Ovary (tissue), 9 donors: ENCODE data around the gene MICALL2. TPM values are rescaled to one million over a fixed set of nuclear protein-coding genes. Genes with fewer than 3 reads are reported as not detected.

ENCODE experiments used
- DNase-seq, 5 donors: peaks; one replicate each; pipeline ENCODE4 v3.0.0-alpha.2; 2019 to 2020
- H3K27ac ChIP-seq, 2 donors: fragments of 200-600 bp; one replicate each; pipeline versions ENCODE4 v1.5.1 to v1.8.0; 2019 to 2022
- H3K27me3 ChIP-seq: fragments of 200-600 bp; one replicate; pipeline ENCODE4 v1.8.0; 2022
- H3K36me3 ChIP-seq: fragments of 200-600 bp; sonication (generic); one replicate; pipeline ENCODE4 v1.5.1; 2019
- H3K4me1 ChIP-seq: one replicate; pipeline ENCODE4 v1.8.1; 2013; ENCODE audit warnings: mild to moderate bottlenecking, moderate library complexity; ENCODE audit not compliant: insufficient read depth
- H3K4me3 ChIP-seq: fragments of 200-600 bp; sonication (generic); one replicate; pipeline ENCODE4 v1.5.1; 2017
- H3K9me3 ChIP-seq, 2 donors: fragments of 200-600 bp in 1 of 2; sonication (generic) in 1 of 2; one replicate each; pipeline versions ENCODE4 v1.5.1 to v1.8.1; 2013 to 2019; ENCODE audit warnings: mild to moderate bottlenecking in 1 of 2, moderate library complexity in 1 of 2
- EP300 ChIP-seq: sonication (generic); formaldehyde crosslinking; IDR thresholded peaks from one replicate; pipeline ENCODE4 v1.6.1; 2017; ENCODE audit warnings: antibody characterized with exemption
- POLR2A ChIP-seq: fragments of 450-650 bp; IDR thresholded peaks from one replicate; pipeline ENCODE4 v1.6.1; 2017; ENCODE audit warnings: antibody characterized with exemption, mild to moderate bottlenecking, moderate library complexity
- whole genome bisulfite sequencing, 3 donors: extraction: QIAGEN DNeasy Blood & Tissue Kit in 1 of 3; methylation state at CpG; one replicate each; pipeline versions ENCODE4 v1.1.5 to v1.1.7; 2013 to 2017; 5-methylcytosine and 5-hydroxymethylcytosine counted together
- intact Hi-C, 4 donors: fragments of 100-400 bp; cut with DNase I; formaldehyde crosslinking; loops; one replicate each; pipeline versions ENCODE4 v1.11.0 to v1.15.1; 2022 to 2023
- polyA plus RNA-seq, 2 donors: library from polyadenylated mRNA; stranded (reverse); fragments of 200-250 nt in 1 of 2; fragments of 350-450 nt in 1 of 2; fragmentation: Illumina TruSeq in 1 of 2; extraction: RNeasy Lipid Tissue Mini Kit (QIAGEN cat#74804) in 1 of 2; gene quantifications; one replicate each; pipeline ENCODE4 v1.2.3, GENCODE V29; 2013 to 2014
- total RNA-seq, 7 donors: library from RNA; depleted of rRNA in 2 of 7; stranded (reverse); fragments of >200 nt in 2 of 7; fragmentation: NEBNext Ultra II Directional in 3 of 7; extraction: Animal tissue kit (Norgen Biotek cat#: 25700) in 3 of 7; gene quantifications; one replicate each; pipeline versions ENCODE4 v1.1.0 to v1.2.4, GENCODE V29; 2016 to 2023
- TF ChIP-seq, protein P1 (sequence below), 3 donors: fragments of 450-650 bp in 2 of 3; fragments of 200-600 bp in 1 of 3; IDR thresholded peaks; one replicate each; pipeline versions ENCODE4 v1.5.1 to v1.8.0; 2016 to 2022; ENCODE audit warnings: antibody characterized with exemption in 3 of 3, mild to moderate bottlenecking in 1 of 3
- donor health status: DM: no; HTN: no; CAD: no; lungs with moderate emphysema.
- donor health status: DM: no; HTN: no; CAD: no.
- donor health status: Bipolar disorder and iron deficiency.
- donor health status: DM: yes; HTN: yes; CAD: no.
- donor health status: DM: no; HTN: no; CAD: no.
- donor health status: DM: yes; HTN: yes; CAD: no.

MICALL2 gene
- total and polyA plus RNA-seq, 9 donors = 0.95 to 13.4 (median 6.5) TPM

DNA sequence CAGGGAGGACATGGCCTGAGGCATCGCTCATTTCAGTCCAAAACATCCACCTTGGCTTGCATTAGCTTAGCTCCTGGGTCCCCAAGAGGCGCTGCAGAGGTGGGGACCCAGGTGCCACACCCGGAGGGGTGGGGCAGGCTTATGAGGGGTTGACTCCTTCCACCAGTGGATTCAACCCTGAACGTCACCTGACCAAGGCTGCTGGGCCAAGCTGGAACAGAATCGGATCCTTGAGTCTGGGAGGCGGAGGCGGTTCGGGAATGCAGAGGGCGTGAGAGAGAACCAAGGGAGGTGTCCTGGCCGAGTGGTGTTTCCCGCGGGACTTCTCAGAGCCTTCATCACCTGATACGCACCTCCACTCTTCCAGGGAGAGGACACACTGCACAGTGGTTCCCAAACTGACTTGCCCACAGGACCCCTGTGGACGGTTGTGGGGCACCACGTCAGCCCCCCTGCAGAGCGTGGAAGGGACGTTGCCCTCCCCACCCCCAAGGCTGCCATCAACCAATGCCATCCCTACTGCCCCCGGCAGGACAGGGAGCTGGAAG is 4.5 kb upstream of the MICALL2 start:
- no peaks in the 10 kb centered on the region for H3K9me3 ChIP-seq
- 27 to 40% (median 27%) methylated on average over 17 to 18 of the region's 18 CpGs for WGBS, 3 donors
- H3K27me3 ChIP-seq = no peaks in the 10 kb centered on the region
- H3K4me1 ChIP-seq = peaks cover 3% of the 10 kb centered on the region
- H3K36me3 ChIP-seq = no peaks in the 10 kb centered on the region
- H3K27ac ChIP-seq = no peak overlapping the region
- H3K4me3 ChIP-seq = no peak overlapping the region
- TF ChIP-seq, protein P1, sequence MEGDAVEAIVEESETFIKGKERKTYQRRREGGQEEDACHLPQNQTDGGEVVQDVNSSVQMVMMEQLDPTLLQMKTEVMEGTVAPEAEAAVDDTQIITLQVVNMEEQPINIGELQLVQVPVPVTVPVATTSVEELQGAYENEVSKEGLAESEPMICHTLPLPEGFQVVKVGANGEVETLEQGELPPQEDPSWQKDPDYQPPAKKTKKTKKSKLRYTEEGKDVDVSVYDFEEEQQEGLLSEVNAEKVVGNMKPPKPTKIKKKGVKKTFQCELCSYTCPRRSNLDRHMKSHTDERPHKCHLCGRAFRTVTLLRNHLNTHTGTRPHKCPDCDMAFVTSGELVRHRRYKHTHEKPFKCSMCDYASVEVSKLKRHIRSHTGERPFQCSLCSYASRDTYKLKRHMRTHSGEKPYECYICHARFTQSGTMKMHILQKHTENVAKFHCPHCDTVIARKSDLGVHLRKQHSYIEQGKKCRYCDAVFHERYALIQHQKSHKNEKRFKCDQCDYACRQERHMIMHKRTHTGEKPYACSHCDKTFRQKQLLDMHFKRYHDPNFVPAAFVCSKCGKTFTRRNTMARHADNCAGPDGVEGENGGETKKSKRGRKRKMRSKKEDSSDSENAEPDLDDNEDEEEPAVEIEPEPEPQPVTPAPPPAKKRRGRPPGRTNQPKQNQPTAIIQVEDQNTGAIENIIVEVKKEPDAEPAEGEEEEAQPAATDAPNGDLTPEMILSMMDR (IDR thresholded peaks at IDR 0.05) = no peak
- TF ChIP-seq EP300 = no peak
- no peak for TF ChIP-seq POLR2A
- peak in 1 of 5 donors; percentile 46 for DNase-seq
- intact Hi-C loops = no loop called here

DNA sequence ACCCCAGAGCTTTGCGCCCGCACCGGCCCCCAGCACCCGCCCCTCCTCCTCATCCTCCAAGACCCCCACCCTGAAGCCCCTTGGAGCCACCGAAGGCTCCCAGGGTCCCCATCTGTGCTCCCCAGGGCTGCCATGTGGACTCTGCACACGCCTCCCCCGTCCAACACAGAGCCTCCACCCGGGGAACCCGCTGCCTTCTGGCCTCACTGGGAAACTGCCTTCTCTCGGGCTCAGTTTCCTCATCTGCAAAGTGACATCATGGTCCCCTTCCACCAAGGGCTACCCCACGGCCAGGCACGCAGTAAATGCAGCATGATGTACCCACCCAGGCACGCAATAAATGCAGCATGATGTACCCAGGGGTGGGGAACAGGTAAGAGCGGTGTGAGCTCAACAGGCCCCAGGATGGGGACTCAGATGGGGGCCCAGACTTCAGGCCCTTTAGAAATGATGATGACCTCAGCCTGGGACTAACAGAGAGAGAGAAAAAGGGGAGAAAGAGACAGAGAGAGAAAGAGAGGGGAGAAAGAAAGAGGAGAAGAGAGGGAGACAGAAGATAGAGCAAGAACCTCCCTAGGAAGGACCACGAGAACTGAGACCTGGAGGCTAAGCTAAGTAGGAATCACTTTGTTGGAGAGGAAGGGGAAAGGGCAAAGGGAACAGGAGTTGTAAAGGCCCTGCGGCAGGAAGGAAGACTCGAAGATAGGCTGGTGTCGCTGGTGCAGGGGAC is 2.5 kb upstream of the MICALL2 start:
- intact Hi-C loops = no loop called here
- Histone ChIP-seq H3K9me3 (no peaks in the 10 kb centered on the region), H3K27ac (peak overlapping the region in 1 of 2 donors; percentile 41), H3K27me3 (no peaks in the 10 kb centered on the region), H3K4me3 (no peak overlapping the region), H3K4me1 (peaks cover 9% of the 10 kb centered on the region), H3K36me3 (no peaks in the 10 kb centered on the region)
- 57 to 64% (median 63%) methylated on average over 17 to 18 of the region's 18 CpGs for WGBS, 3 donors
- no peak for DNase-seq
- TF ChIP-seq, protein P1 (IDR thresholded peaks at IDR 0.05) = no peak

DNA sequence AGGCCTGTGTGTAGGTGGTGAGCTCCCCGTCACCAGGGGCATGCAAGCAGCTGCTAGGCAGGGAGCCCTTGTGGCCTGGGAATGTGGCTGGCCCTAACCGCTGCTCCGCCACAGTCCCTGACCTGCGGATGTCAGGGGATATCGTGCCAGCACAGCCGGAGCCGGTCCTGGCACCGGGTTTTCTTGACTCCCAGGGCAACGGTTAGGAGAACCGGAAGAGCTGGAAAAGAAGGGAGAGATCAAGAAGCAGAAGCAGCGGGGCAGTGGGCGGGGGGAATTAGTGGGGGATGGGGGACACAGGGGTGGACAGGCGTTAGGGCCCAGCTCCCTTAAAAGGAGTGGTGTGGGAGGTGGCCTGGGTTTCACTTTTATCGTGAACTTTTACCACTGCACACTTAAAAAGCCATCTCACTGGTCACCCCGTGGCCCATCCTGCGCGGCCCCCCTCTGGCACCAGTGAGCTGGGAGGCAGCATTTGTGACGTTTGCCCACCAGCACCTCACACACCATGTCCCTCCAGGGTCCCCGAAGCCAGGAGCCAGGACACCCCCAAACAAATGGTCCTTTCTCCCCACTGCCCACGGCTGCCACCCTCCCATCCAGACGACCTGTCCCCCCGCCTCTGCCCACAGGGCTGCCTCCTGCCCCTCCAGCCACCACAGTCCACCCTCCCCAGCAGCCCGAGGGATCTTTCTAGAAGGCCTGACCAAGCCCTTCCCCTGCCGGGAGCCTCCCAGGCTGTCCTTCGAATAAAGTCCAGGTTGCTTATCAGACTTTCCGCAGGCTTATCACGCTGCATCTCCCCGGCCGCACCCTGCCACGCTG is 1.8 kb upstream of the MICALL2 start:
- Histone ChIP-seq H3K36me3 (no peaks in the 10 kb centered on the region), H3K27ac (peak overlapping the region in 1 of 2 donors; percentile 41), H3K27me3 (no peaks in the 10 kb centered on the region), H3K4me3 (no peak overlapping the region), H3K9me3 (no peaks in the 10 kb centered on the region), H3K4me1 (peaks cover 9% of the 10 kb centered on the region)
- peak; percentile 49 to 73 (median 60) for DNase-seq
- 14 to 20% (median 18%) methylated on average over 30 of the region's 30 CpGs for WGBS, 3 donors
- intact Hi-C loops = no loop called here
- TF ChIP-seq POLR2A = no peak
- TF ChIP-seq EP300 = no peak
- TF ChIP-seq, protein P1 (IDR thresholded peaks at IDR 0.05) = no peak

DNA sequence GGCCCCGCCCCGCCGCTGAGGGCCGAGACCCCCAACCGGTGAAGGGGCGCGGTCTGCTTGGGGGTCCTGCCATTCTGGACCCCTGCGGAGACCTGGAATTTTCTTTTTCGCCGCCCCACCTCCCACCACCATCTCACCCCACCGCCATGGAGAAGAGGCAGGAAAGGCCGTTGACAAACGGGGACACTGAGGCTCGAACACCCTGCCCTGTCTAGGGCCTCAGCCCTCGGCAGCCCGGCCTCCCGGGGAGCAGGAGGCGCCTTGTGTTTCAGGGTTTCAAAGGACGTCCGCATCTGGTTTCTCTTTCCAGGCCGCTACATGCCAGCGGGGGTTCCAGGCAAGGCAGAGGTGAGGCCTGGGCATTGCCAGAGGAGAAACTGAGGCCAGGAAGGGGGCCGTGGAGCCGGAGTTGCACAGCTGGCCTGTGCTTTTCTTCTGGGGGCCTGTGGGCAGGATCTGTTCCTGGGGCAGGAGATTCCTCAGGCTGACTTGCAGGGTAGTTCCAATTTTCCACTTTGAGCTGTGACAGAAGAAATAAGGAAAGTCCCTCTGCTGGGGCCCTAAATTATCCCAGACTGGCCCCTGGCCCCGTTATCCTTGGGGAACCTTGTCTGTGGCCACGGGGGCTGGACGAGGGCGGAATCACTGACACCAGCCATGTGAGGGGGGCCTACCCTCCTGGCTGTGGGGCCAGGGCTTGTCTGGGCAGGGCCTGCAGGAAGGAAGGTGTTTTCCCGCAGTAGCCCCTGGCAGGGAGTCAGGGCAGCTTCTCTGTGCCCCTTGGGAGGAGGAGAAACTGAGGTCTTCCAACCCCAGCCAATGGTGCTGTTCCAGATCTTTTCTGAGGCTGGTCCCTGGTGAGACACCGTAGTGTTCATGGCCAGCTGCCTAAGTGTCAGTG is 900 bp upstream of the MICALL2 start:
- Histone ChIP-seq H3K27ac (peak overlapping the region in 1 of 2 donors; percentile 21), H3K27me3 (no peaks in the 10 kb centered on the region), H3K4me1 (peaks cover 9% of the 10 kb centered on the region), H3K36me3 (no peaks in the 10 kb centered on the region), H3K4me3 (peak overlapping the region; percentile 54), H3K9me3 (no peaks in the 10 kb centered on the region)
- peak in 3 of 5 donors; percentile 58 to 66 (median 60) for DNase-seq
- WGBS, 3 donors = 10 to 12% (median 12%) methylated on average over 29 to 30 of the region's 30 CpGs
- TF ChIP-seq POLR2A (no peak), EP300 (no peak)
- TF ChIP-seq, protein P1 (IDR thresholded peaks at IDR 0.05) = no peak
- intact Hi-C loops = no loop called here
